Osteoblast (primary cell): ENCODE data around the gene DLG2. TPM values are rescaled to one million over a fixed set of nuclear protein-coding genes. Genes with fewer than 3 reads are reported as not detected.
A peak's percentile ranks its signal among the peaks of the same experiment; 100 is the strongest.

Source experiments
- DNase-seq: peaks from one replicate; pipeline ENCODE4 v3.0.0; 2011; ENCODE audit warnings: low spot score, mixed read lengths; ENCODE audit not compliant: insufficient read length; ENCODE audit errors: missing footprints
- H2AFZ ChIP-seq: 2 replicates; pipeline ENCODE4 v1.6.0; 2011; ENCODE audit warnings: mild to moderate bottlenecking, low read length
- H3K27ac ChIP-seq: 2 replicates; pipeline ENCODE4 v1.5.1; 2011; ENCODE audit warnings: mild to moderate bottlenecking, low read depth, low read length, moderate library complexity
- H3K27me3 ChIP-seq: 2 replicates; pipeline ENCODE4 v1.6.0; 2012; ENCODE audit warnings: mild to moderate bottlenecking, control low read depth, inconsistent platforms, low read length, moderate library complexity; ENCODE audit not compliant: insufficient read depth
- H3K36me3 ChIP-seq: 2 replicates; pipeline ENCODE4 v1.5.1; 2011; ENCODE audit warnings: mild to moderate bottlenecking, low read length, control low read depth, moderate library complexity; ENCODE audit not compliant: insufficient read depth
- H3K4me1 ChIP-seq: 2 replicates; pipeline ENCODE4 v1.5.1; 2011; ENCODE audit warnings: mild to moderate bottlenecking, low read length, control low read depth, moderate library complexity; ENCODE audit not compliant: insufficient read depth
- H3K4me2 ChIP-seq: 2 replicates; pipeline ENCODE4 v1.6.0; 2011; ENCODE audit warnings: mild to moderate bottlenecking, low read length; ENCODE audit not compliant: insufficient read depth
- H3K4me3 ChIP-seq: fragments of 200-600 bp; sonication (generic); 3 replicates; pipeline ENCODE4 v1.5.1; 2012; ENCODE audit warnings: mild to moderate bottlenecking, low read length, inconsistent platforms; ENCODE audit not compliant: insufficient read depth
- H3K79me2 ChIP-seq: 2 replicates; pipeline ENCODE4 v1.6.0; 2012; ENCODE audit warnings: mild to moderate bottlenecking, low read length, control low read depth, inconsistent platforms; ENCODE audit not compliant: insufficient read depth
- H3K9me3 ChIP-seq: 2 replicates; pipeline ENCODE4 v1.5.1; 2011; ENCODE audit warnings: low read depth, low read length, control low read depth
- H4K20me1 ChIP-seq: 2 replicates; pipeline ENCODE4 v1.6.0; 2012; ENCODE audit warnings: mild to moderate bottlenecking, low read length, control low read depth; ENCODE audit not compliant: insufficient read depth
- total RNA-seq: library from RNA; depleted of rRNA; stranded (reverse); fragments of >200 nt; gene quantifications from 2 replicates; pipeline ENCODE4 v1.2.3, GENCODE V29; 2012
- TF ChIP-seq, protein P1 (sequence below): IDR thresholded peaks from 2 replicates; pipeline ENCODE4 v1.5.1; 2011; ENCODE audit warnings: mild to moderate bottlenecking, low read depth, low read length, moderate library complexity; ENCODE audit errors: extremely low read depth

The DLG2 gene
- total RNA-seq, 1 donor = 3.3 TPM

DNA sequence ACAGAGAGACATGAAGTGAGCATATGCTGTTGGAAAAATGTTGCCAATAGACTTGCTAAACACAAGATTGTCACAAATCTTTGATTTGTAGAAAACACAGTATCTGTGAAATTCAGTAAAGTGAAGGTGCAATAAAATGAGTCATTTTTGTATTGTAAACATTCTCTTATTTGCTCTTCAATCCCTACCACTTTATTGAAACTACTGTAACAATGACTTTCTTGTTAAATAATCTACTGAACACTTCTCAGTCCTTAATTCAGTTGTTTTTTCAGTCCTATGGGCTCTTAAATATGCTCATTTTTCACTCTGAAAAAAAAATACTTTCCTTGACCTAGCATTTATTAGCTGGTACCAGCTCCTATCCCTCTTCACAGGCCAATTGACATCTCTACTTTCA is 531.9 kb downstream of the DLG2 start:
- Histone ChIP-seq H3K4me3 (no peak overlapping the region), H3K4me1 (no peaks in the 10 kb centered on the region), H3K4me2 (no peak overlapping the region), H3K79me2 (no peaks in the 10 kb centered on the region), H3K27ac (no peak overlapping the region), H3K9me3 (no peaks in the 10 kb centered on the region), H2AFZ (no peak overlapping the region), H4K20me1 (no peaks in the 10 kb centered on the region), H3K36me3 (no peaks in the 10 kb centered on the region), H3K27me3 (no peaks in the 10 kb centered on the region)
- no peak for DNase-seq
- TF ChIP-seq, protein P1, sequence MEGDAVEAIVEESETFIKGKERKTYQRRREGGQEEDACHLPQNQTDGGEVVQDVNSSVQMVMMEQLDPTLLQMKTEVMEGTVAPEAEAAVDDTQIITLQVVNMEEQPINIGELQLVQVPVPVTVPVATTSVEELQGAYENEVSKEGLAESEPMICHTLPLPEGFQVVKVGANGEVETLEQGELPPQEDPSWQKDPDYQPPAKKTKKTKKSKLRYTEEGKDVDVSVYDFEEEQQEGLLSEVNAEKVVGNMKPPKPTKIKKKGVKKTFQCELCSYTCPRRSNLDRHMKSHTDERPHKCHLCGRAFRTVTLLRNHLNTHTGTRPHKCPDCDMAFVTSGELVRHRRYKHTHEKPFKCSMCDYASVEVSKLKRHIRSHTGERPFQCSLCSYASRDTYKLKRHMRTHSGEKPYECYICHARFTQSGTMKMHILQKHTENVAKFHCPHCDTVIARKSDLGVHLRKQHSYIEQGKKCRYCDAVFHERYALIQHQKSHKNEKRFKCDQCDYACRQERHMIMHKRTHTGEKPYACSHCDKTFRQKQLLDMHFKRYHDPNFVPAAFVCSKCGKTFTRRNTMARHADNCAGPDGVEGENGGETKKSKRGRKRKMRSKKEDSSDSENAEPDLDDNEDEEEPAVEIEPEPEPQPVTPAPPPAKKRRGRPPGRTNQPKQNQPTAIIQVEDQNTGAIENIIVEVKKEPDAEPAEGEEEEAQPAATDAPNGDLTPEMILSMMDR = no peak

DNA sequence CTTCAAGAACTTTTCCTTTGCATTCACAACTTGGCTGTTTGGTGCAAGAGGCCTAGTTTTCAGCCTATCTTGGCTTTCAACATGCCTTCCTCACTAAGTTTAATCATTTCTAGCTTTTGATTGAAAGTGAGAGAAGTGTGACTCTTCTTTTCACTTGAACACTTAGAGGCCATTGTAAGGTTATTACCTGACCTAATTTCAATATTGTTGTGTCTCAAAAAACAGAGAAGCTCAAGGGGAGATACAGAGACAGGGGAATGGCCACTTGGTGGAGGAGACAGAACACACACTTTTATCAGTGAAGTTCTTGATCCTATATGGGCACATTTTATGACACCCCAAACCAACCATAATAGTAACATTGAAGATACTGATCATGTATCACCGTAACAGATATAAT is 532.3 kb downstream of the DLG2 start:
- Histone ChIP-seq H3K27me3 (no peaks in the 10 kb centered on the region), H3K79me2 (no peaks in the 10 kb centered on the region), H3K36me3 (no peaks in the 10 kb centered on the region), H3K4me1 (no peaks in the 10 kb centered on the region), H4K20me1 (no peaks in the 10 kb centered on the region), H2AFZ (no peak overlapping the region), H3K9me3 (no peaks in the 10 kb centered on the region), H3K4me2 (no peak overlapping the region), H3K27ac (no peak overlapping the region), H3K4me3 (no peak overlapping the region)
- no peak for DNase-seq
- TF ChIP-seq, protein P1 = no peak

DNA sequence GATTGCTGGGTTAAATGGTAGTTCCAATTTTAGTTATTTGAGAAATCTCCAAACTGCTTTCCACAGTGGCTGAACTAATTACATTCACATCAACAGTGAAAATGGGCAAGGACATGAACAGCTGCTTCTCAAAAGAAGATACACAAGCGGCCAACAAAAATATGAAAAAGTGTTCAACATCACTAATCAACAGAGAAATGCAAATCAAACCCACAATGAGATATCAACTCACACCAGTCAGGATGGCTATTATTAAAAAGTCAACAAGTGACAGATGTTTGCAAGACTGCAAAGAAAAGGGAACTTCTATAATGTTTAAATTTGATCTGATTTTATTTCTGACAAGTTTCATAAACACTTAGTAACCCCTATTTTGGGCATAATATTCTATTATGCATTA is 537.5 kb downstream of the DLG2 start:
- TF ChIP-seq, protein P1 = no peak
- Histone ChIP-seq H3K36me3 (no peaks in the 10 kb centered on the region), H2AFZ (no peak overlapping the region)

DNA sequence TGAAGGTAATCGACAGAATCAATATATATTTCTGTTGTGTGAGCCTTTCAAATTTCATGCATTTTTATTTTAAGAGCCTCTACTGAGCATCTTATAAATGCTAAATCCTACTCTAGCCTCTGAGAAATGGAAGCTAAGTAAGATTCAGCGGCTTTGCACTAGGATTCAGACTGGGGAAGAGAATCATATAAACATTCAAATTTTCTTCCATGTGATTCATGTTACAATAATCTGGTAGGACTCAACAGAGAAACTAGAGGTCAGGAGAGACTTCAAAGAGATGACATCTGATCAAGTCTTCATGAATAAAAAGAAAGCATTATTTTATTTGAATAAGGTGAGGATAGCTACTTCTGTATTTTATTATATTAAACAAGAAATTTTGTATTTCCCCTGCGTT is 538.9 kb downstream of the DLG2 start:
- Histone ChIP-seq H3K4me1 (peaks cover 5% of the 10 kb centered on the region), H4K20me1 (no peaks in the 10 kb centered on the region), H3K4me2 (no peak overlapping the region), H2AFZ (no peak overlapping the region), H3K36me3 (no peaks in the 10 kb centered on the region), H3K9me3 (no peaks in the 10 kb centered on the region), H3K79me2 (no peaks in the 10 kb centered on the region), H3K4me3 (no peak overlapping the region), H3K27me3 (no peaks in the 10 kb centered on the region), H3K27ac (no peak overlapping the region)
- TF ChIP-seq, protein P1 = no peak
- DNase-seq = peak; percentile 23

More for the DNA sequence above, 537.5 kb downstream of the DLG2 start:
- H3K4me2 ChIP-seq = no peak overlapping the region
- H3K4me3 ChIP-seq = no peak overlapping the region
- H3K9me3 ChIP-seq = no peaks in the 10 kb centered on the region
- no peak overlapping the region for H3K27ac ChIP-seq
- no peaks in the 10 kb centered on the region for H4K20me1 ChIP-seq
- H3K4me1 ChIP-seq = peaks cover 5% of the 10 kb centered on the region
- no peaks in the 10 kb centered on the region for H3K27me3 ChIP-seq
- no peaks in the 10 kb centered on the region for H3K79me2 ChIP-seq
- DNase-seq = no peak
